HepG2 (cell line): Measurements from ENCODE around the gene PRM3. TPM values are rescaled to one million over a fixed set of nuclear protein-coding genes. Genes with fewer than 3 reads are reported as not detected.

Source experiments
- DMTF1 ChIP-seq: sonication (generic); formaldehyde crosslinking; IDR thresholded peaks from 2 replicates; pipeline ENCODE4 v1.4.0; 2020; ENCODE audit warnings: mild to moderate bottlenecking, missing genetic modification reagents
- KLF12 ChIP-seq: sonication (generic); formaldehyde crosslinking; IDR thresholded peaks from 2 replicates; pipeline ENCODE4 v1.4.0; 2020; ENCODE audit warnings: missing genetic modification reagents, borderline replicate concordance
- NONO ChIP-seq, 2 experiments: fragments of 450-650 bp in 1 of 2; sonication (generic) in 1 of 2; formaldehyde crosslinking in 1 of 2; IDR thresholded peaks in 1 of 2; conservative IDR thresholded peaks in 1 of 2; 2 replicates each; pipeline versions ENCODE4 v1.6.1 to v1.8.0; 2017 to 2022; ENCODE audit warnings: mild to moderate bottlenecking in 1 of 2, missing genetic modification reagents in 1 of 2, moderate library complexity in 1 of 2
- PAF1 ChIP-seq: IDR thresholded peaks from 2 replicates; pipeline ENCODE4 v1.6.1; 2016; ENCODE audit warnings: missing genetic modification reagents, missing compliant biosample characterization
- PHF5A ChIP-seq: IDR thresholded peaks from one replicate; pipeline ENCODE4 v1.6.1; 2018; ENCODE audit warnings: low read depth, missing genetic modification reagents; ENCODE audit not compliant: unreplicated experiment
- REL ChIP-seq: sonication (generic); formaldehyde crosslinking; conservative IDR thresholded peaks from 2 replicates; pipeline ENCODE4 v1.8.0; 2022; ENCODE audit warnings: mild to moderate bottlenecking, missing genetic modification reagents, moderate library complexity
- RFX3 ChIP-seq: IDR thresholded peaks from 2 replicates; pipeline ENCODE4 v1.6.1; 2016; ENCODE audit warnings: missing biosample characterization, missing genetic modification reagents
- SP140L ChIP-seq: sonication (generic); formaldehyde crosslinking; IDR thresholded peaks from 2 replicates; pipeline ENCODE4 v1.4.0; 2020; ENCODE audit warnings: missing genetic modification reagents, borderline replicate concordance
- ZBTB44 ChIP-seq: sonication (generic); formaldehyde crosslinking; IDR thresholded peaks from 2 replicates; pipeline ENCODE4 v1.4.0; 2020; ENCODE audit warnings: missing genetic modification reagents
- ZFP1 ChIP-seq: IDR thresholded peaks from 2 replicates; pipeline ENCODE4 v1.6.1; 2016
- ZKSCAN8 ChIP-seq: IDR thresholded peaks from 2 replicates; pipeline ENCODE4 v1.6.1; 2016; ENCODE audit warnings: borderline replicate concordance, missing genetic modification reagents, missing compliant biosample characterization
- ZNF12 ChIP-seq: sonication (generic); formaldehyde crosslinking; IDR thresholded peaks from 2 replicates; pipeline ENCODE4 v1.5.0; 2020; ENCODE audit warnings: missing genetic modification reagents
- ZNF317 ChIP-seq: sonication (generic); formaldehyde crosslinking; IDR thresholded peaks from 2 replicates; pipeline ENCODE4 v1.5.0; 2020; ENCODE audit warnings: mild to moderate bottlenecking, missing genetic modification reagents
- ZNF34 ChIP-seq: sonication (generic); formaldehyde crosslinking; IDR thresholded peaks from 2 replicates; pipeline ENCODE4 v1.4.0; 2020; ENCODE audit warnings: mild to moderate bottlenecking, missing genetic modification reagents, borderline replicate concordance
- ZNF546 ChIP-seq: sonication (generic); formaldehyde crosslinking; conservative IDR thresholded peaks from 2 replicates; pipeline ENCODE4 v1.8.1; 2023; ENCODE audit warnings: mild to moderate bottlenecking, missing genetic modification reagents
- ZNF549 ChIP-seq: sonication (generic); formaldehyde crosslinking; IDR thresholded peaks from 2 replicates; pipeline ENCODE4 v1.5.0; 2020; ENCODE audit warnings: missing genetic modification reagents
- ZSCAN20 ChIP-seq: sonication (generic); formaldehyde crosslinking; IDR thresholded peaks from 2 replicates; pipeline ENCODE4 v1.4.0; 2020; ENCODE audit warnings: missing genetic modification reagents, mild to moderate bottlenecking, borderline replicate concordance
- polyA plus RNA-seq, 8 experiments: library from polyadenylated mRNA; depleted of rRNA in 3 of 8; stranded (reverse) in 7 of 8; unstranded in 1 of 8; fragments of >200 nt; fragmentation: Illumina TruSeq in 4 of 8; extraction: Trizol in 4 of 8; gene quantifications; 2 replicates each; pipeline versions ENCODE4 v1.2.1 to v1.2.3, GENCODE V29; 2011 to 2016; ENCODE audit warnings: low read depth in 4 of 8, missing spikeins in 1 of 8, mixed read lengths in 1 of 8; ENCODE audit not compliant: insufficient read depth in 1 of 8
- total RNA-seq, 5 experiments: library from RNA; depleted of rRNA; stranded (reverse); fragments of >200 nt; fragmentation: Illumina TruSeq; extraction: Trizol; gene quantifications; 2 replicates each; pipeline ENCODE4 v1.2.3, GENCODE V29; 2016; ENCODE audit warnings: low read depth in 1 of 5
- TF ChIP-seq, protein P1 (sequence below): sonication (generic); formaldehyde crosslinking; IDR thresholded peaks from 2 replicates; pipeline ENCODE4 v1.5.1; 2020; ENCODE audit warnings: mild to moderate bottlenecking, missing genetic modification reagents, borderline replicate concordance
- TF ChIP-seq, protein P2 (sequence below): sonication (generic); formaldehyde crosslinking; conservative IDR thresholded peaks from 2 replicates; pipeline ENCODE4 v1.4.0; 2020; ENCODE audit warnings: missing genetic modification reagents
- TF ChIP-seq, protein P3 (sequence below): sonication (generic); formaldehyde crosslinking; IDR thresholded peaks from 2 replicates; pipeline ENCODE4 v1.4.0; 2020; ENCODE audit warnings: mild to moderate bottlenecking, missing genetic modification reagents

The PRM3 gene
- total and polyA plus RNA-seq, 2 of the 13 experiments (the other 11 are each of a cell fraction or from before 2014, with no cell fraction given): not detected

DNA sequence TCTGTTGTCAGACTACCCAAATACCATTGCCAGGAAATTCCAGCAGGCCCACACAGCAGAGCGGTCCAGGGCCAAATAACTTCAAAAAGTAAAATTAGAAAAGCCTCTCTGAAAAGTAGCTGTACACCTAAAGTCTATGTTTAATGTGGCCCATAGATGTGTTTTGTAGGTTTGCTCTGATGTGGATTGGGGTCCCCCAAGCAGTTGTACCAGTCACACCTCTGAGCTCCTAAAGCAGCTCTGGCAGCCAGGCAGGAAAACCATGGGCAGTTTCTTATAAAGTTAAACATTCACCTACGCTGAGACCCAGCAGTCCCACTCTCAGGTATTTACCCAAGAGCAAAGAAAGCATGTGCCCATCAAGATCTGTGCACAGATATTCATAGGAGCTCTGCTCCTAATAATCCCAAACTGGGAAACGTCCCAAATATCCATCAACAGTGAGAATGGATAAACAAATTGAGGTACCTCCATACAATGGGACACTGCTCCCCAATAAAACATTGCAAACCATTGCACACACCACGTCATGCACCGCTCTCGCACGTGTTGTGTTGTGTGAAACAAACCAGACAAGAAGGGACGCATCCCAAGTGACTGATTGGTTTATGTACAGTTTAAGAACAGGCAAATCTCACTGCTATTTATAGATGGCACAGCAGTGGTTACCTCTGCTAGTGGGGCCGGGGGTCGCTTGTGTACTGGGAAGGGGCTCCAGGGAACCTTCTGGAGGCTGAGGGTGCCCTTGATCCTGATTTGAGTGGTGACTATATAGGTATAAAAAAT is 23.5 kb upstream of the PRM3 start (continued):
- TF ChIP-seq KLF12: peak; percentile 78; the same call in 1 of the 2 replicates
- TF ChIP-seq PHF5A (CRISPR knock-in tag): peak; percentile 53
- TF ChIP-seq ZNF12 (CRISPR knock-in tag): peak; percentile 63; the same call in 1 of the 2 replicates
- TF ChIP-seq REL (CRISPR knock-in tag): no peak
- TF ChIP-seq ZNF34 (CRISPR knock-in tag): no peak
- TF ChIP-seq, protein P1, sequence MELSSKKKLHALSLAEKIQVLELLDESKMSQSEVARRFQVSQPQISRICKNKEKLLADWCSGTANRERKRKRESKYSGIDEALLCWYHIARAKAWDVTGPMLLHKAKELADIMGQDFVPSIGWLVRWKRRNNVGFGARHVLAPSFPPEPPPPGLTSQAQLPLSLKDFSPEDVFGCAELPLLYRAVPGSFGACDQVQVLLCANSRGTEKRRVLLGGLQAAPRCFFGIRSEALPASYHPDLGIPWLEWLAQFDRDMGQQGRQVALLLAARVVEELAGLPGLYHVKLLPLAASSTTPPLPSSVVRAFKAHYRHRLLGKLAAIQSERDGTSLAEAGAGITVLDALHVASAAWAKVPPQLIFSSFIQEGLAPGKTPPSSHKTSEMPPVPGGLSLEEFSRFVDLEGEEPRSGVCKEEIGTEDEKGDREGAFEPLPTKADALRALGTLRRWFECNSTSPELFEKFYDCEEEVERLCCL (CRISPR knock-in tag): peak; percentile 20; the same call in 1 of the 2 replicates
- TF ChIP-seq SP140L (CRISPR knock-in tag): peak; percentile 80
- TF ChIP-seq DMTF1 (CRISPR knock-in tag): 0 out of 2 replicates have a peak, but pooled peaks have one; percentile 15
- TF ChIP-seq, protein P2, sequence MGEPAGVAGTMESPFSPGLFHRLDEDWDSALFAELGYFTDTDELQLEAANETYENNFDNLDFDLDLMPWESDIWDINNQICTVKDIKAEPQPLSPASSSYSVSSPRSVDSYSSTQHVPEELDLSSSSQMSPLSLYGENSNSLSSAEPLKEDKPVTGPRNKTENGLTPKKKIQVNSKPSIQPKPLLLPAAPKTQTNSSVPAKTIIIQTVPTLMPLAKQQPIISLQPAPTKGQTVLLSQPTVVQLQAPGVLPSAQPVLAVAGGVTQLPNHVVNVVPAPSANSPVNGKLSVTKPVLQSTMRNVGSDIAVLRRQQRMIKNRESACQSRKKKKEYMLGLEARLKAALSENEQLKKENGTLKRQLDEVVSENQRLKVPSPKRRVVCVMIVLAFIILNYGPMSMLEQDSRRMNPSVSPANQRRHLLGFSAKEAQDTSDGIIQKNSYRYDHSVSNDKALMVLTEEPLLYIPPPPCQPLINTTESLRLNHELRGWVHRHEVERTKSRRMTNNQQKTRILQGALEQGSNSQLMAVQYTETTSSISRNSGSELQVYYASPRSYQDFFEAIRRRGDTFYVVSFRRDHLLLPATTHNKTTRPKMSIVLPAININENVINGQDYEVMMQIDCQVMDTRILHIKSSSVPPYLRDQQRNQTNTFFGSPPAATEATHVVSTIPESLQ (CRISPR knock-in tag): peak; percentile 13; the same call in 1 of the 2 replicates
- peak; percentile 16; the same call in 1 of the 2 replicates for TF ChIP-seq ZNF546
- peak; percentile 79 for TF ChIP-seq ZNF317
- TF ChIP-seq, protein P3, sequence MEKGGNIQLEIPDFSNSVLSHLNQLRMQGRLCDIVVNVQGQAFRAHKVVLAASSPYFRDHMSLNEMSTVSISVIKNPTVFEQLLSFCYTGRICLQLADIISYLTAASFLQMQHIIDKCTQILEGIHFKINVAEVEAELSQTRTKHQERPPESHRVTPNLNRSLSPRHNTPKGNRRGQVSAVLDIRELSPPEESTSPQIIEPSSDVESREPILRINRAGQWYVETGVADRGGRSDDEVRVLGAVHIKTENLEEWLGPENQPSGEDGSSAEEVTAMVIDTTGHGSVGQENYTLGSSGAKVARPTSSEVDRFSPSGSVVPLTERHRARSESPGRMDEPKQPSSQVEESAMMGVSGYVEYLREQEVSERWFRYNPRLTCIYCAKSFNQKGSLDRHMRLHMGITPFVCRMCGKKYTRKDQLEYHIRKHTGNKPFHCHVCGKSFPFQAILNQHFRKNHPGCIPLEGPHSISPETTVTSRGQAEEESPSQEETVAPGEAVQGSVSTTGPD (CRISPR knock-in tag): peak; percentile 63; the same call in 1 of the 2 replicates
- TF ChIP-seq ZNF549 (CRISPR knock-in tag): no peak
- TF ChIP-seq PAF1: no peak
- TF ChIP-seq ZKSCAN8 (CRISPR knock-in tag): peak; percentile 66
- TF ChIP-seq ZFP1 (CRISPR knock-in tag): no peak
- no peak for TF ChIP-seq ZBTB44 (CRISPR knock-in tag)
- no peak for TF ChIP-seq NONO (IDR thresholded peaks at IDR 0.05)
- TF ChIP-seq NONO (CRISPR knock-in tag; conservative IDR thresholded peaks at IDR 0.05): peak; percentile 45; the same call in 1 of the 2 replicates
- TF ChIP-seq ZSCAN20 (CRISPR knock-in tag): 0 out of 2 replicates have a peak, but pooled peaks have one; percentile 24
- no peak for TF ChIP-seq RFX3 (CRISPR knock-in tag)
